DMS 273 (cell line): ENCODE results near the gene CABP2.
A peak's percentile ranks its signal among the peaks of the same experiment; 100 is the strongest.

ENCODE experiments used
- DNase-seq: peaks from one replicate; lab custom pipeline; 2025; ENCODE audit not compliant: unreplicated experiment; lab: John Stamatoyannopoulos, UW

The CABP2 gene

DNA sequence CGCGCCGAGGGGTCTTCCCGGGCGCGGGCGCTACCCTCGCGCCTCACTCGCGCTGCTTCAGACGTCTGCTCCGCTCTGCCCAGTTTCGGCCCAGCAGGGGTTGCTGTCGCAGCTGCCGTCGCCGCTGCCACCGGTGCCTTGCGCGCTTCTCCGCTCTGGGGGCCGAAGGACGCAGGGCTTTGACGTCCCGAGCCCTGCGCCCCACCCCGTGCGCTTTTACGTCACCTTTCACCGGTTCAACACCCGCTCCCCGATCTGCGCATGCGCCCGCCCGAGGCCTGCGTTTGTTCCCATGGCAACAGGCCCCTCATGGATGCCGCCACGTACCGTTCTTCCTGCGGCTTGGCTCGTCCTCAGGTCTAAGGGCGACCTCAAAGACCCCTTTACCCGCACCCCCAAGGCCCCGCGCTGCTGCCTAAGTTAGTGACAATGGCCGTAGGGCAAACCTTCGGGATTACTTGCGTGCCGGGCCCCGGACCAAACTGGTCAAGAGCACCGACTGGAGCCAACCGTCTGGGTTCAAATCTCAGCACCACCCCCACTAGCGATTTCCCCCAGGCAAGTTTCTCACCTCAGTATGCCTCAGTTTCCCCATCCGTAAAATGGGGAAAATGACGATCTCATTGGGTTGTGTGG, 14.6 kb downstream of the CABP2 start:
- peak; percentile 97 for DNase-seq

DNA sequence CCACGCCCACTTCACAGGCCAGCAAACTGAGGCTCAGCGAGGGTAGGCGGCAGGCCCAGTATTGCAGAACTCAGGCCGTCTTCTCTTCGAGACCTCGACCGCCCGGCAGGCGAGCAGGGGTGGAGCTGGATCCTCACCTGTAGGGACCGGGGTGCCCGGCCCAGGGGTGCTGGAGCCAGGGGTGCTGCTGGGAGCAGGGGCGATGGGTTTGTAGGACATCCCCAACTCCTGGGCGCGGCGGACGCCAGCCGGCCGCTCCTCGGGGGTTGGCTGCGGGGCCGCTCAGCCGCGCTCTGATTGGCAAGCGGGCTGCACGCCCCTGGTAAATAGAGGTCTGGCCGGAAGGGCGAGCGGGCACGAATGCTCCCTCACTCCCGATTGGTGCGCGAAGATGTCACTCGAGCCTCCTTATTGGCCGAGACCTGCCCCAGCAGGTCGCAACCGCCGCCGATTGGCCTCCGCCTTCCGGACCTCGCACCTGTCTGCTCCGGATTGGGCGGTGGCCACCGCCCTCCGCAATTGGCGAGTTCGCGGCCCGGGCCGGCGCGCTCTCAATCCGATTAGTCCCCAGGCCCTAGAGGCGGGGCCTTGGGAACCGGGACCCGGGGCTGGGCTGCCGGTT, 15.3 kb downstream of the CABP2 start, which contains the start of gene CDK2AP2:
Gene CDK2AP2 (minus strand): TSS at position 299 of the 622 bp plus-strand sequence. CDS start 80 bp downstream, at position 219.
- DNase-seq: peak; percentile 99

DNA sequence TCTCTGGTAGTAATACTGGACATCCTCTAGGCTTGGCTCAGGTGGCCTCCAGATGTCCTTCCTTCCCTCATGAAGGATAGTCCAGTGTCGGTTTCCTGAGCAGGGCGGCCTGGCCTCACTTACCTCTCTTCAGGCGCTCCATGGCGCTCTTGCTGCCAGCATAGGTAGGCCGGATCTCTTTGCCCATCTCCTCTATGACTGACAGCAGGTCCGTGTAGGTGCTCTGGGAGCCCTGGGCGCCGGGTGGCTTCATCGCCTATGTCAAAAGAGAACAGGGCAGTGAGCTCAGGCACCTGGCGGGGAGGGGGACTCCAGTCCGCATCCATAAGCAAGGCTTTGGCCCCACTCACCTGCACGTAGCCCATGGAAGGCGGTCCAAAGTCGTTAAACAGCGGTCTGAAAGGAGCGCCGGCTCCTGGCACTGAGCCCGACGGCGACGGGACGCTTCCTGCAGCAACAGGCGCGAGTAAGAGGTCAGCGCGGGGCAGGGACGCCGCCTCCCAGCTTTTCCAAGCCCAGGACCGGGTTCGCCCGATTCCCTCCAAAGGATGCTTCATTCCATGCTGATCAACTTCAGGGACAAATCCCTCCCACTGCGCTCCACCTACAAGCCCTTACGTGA, 15.9 kb downstream of the CABP2 start:
- no peak for DNase-seq

DNA sequence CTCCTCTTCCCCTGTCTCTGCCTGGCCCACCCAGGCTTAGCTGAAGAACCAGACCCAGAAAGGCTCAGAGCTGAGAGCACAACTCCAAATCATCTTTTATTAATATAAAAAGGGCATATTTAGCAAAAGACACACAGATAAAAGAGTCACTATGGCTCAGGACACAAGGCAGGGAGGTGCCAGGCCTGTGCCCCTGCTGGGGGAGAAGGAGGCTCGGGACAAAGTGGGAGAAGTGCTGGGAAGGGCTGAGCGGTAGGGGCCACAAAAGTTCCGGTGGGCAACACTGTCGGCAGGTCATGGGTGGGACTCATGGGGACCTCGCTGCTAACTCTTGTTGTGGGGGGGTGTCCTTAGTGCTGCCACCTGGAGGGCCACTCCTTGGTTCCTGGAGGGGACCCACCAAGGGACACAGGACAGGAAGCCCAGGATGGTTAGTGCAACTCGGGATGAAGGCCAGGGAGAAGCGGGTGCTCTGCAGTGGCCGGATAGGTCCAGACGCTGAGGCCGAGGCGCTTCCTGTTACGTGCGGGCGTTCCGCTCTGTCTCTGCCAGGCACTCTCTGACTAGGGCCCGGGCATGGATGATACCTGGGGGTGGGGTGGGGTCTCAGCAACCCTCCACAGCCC, 16.7 kb downstream of the CABP2 start:
- DNase-seq: no peak

DNA sequence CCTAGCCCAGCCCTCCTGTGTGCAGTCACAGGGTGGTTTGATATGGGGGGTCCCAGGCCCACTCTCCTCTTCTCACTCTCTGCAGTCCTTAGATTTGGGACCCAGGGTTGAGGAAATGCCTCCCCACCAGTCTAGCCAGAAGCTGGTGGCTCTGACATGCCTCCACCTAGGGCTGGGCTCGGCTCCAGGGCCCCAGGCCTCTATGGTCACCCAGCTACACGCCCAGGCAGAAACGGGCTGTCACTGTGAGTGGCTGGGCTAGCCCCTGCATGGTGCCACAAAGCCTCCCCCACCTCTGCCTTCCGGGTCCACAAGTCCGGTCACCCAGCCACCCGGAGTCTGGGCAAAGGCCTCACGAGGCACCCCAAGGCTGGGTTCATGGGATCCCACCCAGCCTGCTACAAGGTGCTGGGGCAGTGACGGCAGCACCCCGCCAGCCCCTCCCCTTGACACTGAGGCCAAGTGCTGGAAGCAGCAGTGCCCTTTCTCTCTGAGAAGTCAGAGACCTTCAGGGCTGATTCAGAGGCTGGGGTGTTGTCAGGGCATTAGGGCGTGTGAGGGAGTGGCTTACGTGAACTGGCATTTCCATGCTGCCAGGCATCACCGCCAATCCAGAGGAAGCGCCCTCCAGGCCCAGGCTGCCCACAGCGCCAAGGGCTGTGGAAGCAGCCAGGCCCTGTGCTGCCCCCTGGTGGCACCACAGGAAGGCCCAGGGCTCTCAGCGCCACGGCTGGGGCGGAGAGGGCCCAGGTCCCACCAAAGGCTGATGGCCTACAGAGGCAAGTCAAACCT, 17.4 kb downstream of the CABP2 start:
- DNase-seq: peak; percentile 94

DNA sequence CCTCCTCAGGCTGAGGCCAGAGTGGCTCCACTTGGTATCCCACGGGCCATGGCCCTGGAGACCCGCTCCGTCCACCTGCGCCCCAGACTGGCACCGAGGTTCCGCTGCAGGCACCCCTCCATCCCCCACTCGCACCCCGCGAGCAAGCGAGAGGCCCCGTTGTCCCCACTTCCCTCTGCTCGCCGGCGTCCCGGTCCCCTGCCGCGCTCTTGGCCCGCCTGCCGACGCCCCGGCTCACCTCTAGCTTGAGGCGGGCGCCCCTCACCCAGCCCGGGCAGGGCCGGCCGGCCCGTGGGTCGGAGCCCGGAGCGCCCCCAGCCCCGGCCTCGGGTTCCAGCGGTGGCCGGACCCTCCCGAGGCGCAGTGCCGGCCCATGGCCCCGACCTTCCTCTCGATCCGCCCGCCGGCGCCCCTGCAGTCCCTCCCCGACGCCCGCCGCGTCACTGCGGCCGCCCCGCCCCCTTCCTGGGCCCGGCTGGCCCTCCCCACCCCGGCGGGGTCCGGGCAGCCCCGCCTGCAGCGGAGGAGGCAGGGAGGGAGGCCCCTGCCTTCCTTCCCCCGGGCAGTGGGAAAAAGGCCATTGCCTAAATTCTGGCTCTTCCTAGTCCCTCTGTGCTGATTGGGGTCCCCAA, 18.2 kb downstream of the CABP2 start, which contains the start of gene PITPNM1:
Gene PITPNM1 (minus strand): TSS at position 414 of the 632 bp plus-strand sequence. CDS start 1,183 bp downstream, outside the sequence.
- peak; percentile 60 for DNase-seq

DNA sequence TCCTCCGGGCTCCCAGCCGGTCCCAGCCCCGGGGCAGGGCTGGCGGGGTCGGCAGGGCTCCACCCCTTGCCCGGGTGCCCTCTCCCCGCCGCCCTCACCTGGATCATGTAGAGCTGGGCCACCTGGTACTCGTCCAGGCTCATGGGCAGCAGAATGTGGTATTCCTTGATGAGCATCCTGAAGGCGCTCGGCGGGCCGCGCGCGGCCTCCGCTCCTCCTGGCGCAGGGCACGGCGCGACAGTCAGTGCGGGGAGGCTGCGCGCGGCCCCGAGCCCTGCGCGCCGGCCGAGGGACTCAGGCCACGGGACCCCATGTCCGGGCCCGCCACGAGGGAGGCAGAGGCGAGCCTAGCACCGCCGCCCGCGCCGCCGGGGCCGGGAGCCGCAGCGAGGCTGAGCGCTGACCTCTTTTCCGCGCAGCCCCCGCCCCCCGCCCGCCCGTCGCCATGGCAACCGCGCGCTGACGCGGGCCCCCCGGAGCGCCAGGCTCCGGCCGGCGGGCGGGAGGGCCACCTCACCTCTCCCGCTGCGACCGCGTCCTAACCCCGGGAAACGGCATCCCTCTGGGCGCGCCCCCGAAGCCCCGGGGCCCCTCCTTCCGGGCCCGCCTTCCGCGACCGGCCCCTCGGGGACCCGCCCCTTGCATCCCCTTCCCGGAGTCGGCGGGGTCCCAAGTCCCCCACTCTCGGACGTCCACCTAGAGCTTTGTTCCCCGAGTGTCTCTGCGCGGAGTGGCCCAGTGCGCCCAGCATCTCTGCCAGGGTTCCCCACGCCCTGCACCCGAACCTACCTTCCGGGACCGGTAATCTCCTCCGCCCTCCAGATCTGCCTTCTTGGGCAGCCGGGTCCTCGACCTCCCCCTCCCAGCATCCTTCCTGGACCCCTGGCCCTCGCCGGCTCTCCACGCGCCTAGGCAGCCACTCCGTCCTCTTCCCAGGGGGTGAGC, 19.0 kb downstream of the CABP2 start:
- peak; percentile 58 for DNase-seq

DNA sequence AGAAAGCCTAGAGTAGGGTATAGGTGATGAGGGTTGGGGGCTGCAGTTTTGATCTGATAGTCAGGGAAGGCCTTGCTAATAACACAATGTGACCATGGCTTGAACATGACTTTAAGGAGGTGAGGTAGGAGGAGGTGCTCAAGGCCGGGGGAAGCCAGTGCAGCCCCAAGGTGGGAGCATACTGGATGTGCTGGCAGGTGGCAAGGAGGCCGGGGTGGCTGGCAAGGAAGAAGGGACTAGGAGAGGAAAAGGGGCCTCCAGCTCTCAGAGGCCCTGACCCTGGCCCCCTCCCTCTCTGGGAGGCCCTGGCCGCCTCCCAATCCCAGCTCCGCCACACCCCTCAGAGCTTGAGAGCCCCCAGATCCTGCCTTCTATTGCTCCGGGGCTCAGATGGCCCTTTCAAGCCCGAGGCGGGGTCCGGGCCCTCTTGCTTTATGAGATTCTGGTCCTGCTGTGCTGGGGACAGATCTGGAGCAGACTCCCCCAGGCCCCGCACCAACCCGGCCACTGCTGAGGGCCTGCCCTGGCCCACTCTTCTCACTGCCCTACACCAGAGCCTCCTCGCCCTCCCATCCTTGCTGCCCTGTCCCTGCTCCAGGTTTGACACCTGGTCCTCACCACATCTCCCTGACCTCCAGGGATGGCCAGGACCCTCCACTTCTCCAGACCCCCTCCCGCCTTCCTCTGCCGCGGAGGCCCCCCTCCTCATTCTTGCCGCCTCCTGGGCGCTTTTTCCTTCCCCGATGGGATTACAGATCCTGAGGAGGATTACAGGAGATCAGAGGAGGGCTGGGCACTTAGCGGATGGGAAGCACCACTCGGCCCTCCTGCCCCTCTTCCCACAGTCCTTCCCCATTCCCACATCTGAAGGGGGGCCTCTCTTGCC, 19.9 kb downstream of the CABP2 start:
- no peak for DNase-seq

DNA sequence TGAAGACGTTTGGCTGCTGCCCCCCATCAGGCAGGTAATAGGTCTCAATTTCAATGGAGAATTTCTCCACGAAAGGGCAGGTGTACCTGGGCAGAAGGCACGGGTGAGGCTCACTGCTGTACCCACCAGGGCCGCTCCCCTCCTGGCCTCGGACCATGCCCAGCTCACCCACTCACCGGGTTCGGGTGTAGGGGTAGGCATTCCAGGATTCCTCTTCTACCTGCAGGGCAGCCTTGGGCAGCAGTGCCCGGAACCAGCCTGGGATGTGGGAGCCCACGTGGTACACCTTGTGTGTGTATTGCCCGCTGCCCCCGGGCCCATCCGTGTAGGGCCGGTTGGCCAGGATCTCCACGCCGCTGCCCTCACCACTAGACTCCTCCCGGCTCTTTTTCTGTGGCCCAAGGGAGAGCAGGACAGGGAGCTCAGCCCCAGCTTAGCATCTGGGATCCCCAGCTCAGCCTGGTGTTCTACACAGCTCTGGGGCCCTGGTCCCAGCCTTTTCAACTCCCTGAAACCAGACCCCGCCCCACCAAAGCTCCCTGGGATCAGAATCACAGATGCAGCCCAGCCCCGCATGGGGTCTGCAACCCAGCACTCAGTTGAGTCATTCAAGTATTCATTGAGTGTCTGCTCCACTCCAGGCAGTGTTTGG, 20.8 kb downstream of the CABP2 start:
- no peak for DNase-seq

DNA sequence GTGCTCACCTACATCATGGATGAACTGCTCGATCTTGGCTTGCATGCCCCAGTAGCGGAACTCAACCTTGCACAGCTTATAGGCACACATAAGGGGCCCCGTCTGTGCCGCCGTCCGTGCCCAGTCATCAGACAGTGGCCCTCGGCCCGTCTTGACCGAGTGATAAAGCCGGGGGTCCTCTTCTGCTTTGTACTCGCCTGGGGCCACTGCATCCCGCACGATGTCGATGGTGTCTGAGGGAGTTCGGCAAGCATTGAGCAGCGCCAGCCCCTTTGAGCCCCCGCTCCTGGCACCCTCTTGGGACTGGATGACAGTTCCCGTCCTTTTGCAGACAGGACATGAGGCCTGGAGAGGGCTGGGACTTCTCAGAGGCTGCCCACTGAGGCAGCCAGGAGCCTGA, 21.4 kb downstream of the CABP2 start:
- no peak for DNase-seq

DNA sequence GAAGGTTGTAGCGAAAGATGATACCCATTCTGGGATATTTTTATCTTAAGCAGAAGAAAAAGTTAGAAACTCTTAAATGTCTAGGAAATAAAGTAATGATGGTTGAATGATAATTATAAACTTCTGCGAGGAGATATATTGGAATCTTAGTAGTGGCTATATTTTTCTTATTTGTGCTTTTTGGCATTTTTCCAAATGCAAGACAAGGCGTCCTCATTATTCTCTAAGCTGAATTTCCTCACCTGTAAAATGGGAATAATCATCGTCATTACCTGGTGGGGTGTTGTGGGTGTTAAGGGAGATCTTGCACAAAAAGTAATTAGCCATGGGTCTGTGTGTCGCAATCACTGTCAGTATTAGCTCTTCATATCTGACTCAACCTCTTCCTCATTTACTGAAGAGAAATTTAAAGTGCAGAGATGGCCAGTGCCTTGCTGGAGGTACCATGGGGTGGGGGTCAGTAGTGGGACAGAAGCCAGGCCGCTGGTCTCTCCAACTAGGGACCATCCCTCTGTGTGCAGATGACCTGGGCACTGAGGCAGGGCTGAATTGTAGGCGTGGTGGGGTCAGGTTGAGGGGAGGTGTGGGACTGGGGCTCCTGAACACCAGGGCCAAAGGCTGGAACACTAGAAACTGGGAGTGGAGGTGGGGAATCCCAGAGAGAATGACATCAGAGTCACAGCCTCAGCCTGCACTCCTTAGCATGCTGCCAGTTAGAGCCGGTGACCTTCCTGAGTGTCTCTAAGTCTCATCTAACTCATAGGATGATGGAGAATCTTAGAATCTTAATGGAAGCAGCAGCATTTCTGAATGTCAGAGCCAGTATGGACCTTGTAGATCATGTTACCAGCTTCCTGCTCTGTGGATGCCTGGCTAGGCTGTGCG, 22.2 kb downstream of the CABP2 start:
- DNase-seq: no peak

DNA sequence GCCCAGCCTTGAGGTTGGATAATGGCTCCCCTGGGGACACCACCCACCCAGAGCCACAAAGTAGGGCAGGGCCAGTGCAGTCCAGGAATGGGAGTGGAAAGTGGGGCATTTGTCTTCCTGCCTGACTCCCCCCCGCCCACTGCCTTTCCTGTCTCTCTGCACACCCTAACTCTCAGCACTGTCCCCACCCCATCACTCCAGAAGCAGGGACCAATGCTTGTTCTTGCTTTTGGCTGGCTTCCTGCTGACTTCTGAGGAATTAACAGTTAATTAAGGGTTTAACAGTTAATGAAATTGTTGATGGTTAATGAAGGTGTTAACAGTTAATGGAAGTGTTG, 22.8 kb downstream of the CABP2 start:
- DNase-seq: no peak

DNA sequence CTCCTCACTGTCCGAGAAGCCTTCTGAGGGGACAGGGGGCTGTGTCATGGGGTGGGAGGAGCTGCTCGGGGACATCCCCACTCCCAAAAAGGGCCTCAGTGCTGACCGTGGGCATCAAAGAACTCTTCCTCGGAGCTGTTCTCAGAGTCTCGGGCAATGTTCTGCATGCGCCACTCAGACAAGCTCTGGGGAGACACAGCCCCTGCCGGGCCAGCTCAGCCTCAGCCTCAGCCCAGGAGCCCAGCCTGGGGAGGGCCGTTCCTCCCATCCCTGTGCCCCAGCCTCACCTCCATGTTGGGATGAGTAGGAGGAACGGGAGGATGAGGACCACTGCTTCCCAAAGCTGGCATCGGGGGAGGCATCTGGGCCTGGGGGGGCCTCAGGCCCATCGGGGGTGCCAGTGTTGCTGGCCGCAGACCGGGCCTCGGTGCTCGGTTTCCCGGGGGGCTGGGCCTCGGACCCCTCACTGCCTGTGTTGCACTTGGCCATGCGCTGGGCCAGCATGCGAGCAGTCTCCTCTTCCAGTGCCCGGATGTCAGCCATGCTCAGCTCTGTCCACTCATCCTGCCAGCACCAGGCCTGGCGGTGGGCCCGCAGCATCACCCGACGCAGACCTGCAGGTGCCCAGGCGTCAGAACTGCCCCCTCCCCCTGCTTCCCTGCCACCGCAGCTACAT, 23.3 kb downstream of the CABP2 start:
- no peak for DNase-seq

DNA sequence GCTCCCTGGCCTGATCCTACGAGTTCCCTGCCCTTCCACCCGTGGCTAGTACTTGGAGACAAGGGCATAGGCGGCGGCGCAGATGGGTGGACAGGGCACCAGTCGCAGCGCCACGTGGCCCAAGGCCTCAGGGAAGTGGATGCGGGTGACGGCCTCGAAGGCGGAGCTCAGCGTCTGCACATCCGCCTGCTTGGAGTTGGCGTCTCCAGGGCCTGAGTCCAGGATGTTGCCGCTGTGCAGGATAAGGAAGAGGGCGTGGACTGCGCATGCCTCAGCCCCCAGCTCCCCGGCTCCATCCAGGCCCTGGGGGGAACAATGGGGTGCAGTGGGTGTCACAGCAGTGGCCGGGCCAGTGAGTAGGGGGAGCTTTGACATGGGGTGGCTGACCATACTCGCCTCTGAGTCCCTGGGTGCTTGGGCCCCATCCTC, 24.7 kb downstream of the CABP2 start:
- DNase-seq: no peak

DNA sequence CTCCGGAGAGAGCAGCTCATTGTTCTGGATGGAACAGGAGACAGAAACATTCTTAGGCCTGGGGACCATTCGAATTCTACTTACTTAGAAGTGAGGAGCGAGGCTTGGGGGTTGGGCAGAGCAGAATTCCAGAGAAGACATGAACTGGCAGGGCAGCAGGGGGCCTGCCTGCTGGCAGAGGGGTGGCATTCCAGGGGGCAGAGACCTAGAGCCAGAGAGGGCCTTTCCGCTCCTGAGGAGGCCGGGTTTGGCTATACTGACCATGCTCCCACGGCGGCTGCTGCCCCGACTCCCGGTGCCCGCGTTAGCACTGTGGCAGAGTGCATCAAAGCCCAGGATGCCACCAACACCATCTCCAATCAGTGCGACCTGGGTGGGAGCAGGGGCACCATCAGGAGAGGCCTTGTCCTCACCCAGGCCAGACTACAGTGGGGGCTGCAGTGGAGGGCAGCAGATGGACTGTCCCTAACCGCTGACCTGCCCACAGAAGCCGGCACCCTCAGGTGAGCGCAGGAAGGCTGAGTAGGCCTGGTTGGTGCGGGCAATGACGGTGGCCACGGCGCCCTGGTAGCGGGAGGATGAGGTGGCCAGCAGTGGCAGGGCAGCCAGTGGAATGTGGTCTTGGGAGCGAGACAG, 25.5 kb downstream of the CABP2 start:
- DNase-seq: no peak

DNA sequence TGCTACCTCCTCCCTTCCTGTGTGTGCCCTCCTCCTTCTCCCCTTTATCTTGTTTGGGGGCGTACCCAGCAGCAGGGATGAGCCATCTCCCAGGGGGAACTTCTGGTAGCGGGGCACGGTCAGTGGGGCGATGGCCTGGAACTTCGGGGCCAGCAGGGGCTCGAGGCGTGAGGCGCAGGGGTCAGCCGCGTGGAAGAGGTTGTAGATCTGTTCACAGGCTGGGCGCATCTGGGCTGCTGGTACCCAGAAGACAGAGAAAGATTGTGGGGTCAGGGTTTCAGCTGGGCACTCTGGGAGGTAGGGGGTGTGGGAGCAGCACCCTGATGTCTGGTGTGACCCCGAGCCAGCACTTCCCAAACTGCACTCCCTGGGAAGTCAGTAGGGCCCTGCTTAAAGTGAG, 27.1 kb downstream of the CABP2 start:
- no peak for DNase-seq
